Lower leg skin (tissue), 3 donors: ENCODE measurements around the gene MAGEH1.
"Not testable (repeated sequence)": the region's sequence is repeated elsewhere in the genome, so short reads cannot be mapped to it uniquely, and the experiment has no call there.

Experiments used
- CTCF ChIP-seq, 3 donors: fragments of 450-650 bp; IDR thresholded peaks; one replicate each; pipeline ENCODE4 v1.5.1; 2016; ENCODE audit warnings: antibody characterized with exemption in 3 of 3, mild to moderate bottlenecking in 3 of 3, moderate library complexity in 2 of 3
- POLR2A ChIP-seq, 2 donors: fragments of 450-650 bp; IDR thresholded peaks; one replicate each; pipeline ENCODE4 v1.6.1; 2016 to 2017; ENCODE audit warnings: antibody characterized with exemption in 2 of 2, mild to moderate bottlenecking in 1 of 2, moderate library complexity in 1 of 2

GRCh38 chrX:55455708-55456107 is 3.8 kb downstream of the MAGEH1 start:
- not testable (repeated sequence) for TF ChIP-seq POLR2A, CTCF (IDR thresholded peaks at IDR 0.05)
